NCI-H1694 treated with DMSO at 0.1 percent for 48 hours (cell line): ENCODE results near the gene SLC9A9.

Experiments used
- DNase-seq: peaks from one replicate; lab custom pipeline; 2025; lab: John Stamatoyannopoulos, UW

The SLC9A9 gene

DNA sequence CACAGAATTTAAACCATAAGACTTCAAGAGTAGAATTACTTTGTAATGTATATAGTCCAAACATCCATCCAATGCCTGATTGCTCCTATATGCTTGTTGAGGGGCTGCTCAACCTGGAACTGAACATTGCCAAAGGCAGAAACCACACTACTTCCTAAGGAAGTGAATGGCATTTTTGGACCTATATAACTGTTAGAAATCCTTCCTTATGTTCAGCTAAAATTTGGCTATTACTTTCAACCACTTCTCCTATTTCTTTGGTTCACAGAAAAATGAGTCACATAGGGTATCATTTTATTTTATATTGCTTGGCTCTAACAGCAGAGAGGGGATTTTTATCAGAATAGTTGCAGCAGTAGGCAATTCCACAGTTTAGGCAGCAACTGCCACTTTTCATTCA is 342.1 kb downstream of the SLC9A9 start:
- DNase-seq = no peak

DNA sequence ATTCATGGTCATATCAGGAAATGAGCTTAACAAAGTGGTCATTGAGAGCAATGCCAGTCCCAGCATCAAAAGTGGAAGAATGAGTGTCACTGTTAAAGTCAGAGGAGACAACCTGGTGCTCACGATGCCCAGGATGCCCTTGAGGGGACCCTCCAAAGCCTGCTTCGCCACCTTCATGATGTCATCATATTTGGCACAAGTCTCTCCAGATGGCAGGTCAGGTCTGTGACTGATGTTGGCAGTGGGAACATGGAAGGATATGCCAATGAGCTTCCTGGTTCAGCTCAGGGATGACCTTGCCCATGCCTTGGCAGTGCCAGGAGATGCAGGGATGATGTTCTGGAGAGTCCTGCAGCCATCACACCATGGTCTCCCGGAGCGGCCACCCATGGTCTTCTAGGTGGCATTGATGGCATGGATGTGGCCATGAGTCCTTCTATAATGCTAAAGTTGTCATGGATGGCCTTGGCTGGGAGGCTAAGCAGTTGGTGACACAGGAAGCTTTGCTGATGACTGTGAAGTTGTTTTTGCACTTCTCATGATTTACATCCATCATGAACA is 344.9 kb downstream of the SLC9A9 start:
- DNase-seq = no peak

DNA sequence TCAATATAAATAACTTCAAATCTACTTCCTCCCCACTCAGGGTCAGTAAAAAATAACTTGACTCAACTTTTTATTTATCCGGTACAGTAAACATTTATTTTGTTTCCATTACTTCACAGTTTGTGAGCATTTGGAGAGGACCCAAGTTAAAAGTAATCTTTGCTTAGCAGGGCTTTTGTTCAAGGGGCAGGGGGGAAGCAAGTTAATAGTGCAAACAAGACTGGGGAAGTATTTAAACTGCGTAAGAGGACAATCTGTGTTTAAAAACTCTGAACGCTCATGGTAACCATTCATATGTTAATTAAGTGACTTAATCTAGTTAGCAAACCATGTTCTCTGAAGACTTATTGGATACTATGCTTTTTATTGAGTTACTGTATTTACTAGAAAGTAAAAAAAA is 346.2 kb downstream of the SLC9A9 start:
- no peak for DNase-seq

DNA sequence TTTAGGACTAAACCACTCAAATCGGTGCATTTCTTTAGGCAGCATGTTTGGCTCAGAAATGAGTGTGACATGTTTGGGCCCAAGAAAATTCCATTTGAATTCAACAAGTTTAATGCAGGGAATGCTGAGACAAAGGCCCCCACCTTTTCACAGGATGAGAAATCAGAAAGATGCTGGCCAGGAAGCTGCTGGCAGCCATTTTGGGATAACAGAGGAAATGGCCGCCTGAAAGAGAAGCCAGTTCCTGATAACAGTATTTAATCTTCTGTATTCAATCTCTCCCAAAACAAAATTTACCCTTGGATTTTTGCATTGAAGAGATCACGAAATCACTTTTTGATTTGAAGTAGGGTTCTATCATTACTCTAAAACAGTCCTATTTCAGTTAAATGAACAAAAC is 350.9 kb downstream of the SLC9A9 start:
- DNase-seq = no peak

DNA sequence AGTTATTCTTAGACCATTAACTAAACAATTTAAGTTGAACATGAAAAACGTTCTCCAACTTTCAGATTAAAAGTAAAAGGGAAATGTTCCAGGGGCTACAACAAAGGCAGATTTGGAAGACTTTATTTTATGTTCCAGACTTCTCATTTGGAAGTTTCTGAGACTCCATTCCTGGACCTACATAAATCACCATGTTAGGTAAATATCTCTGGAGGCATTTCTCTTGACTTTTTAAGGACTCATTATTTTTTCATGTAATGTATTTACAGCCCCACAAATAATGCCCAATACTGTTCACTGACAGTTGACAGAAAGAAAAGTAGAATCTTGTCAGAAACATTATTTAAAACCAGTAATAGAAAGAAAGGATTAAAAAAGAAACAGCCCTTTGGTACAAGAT is 352.1 kb downstream of the SLC9A9 start:
- DNase-seq = no peak

DNA sequence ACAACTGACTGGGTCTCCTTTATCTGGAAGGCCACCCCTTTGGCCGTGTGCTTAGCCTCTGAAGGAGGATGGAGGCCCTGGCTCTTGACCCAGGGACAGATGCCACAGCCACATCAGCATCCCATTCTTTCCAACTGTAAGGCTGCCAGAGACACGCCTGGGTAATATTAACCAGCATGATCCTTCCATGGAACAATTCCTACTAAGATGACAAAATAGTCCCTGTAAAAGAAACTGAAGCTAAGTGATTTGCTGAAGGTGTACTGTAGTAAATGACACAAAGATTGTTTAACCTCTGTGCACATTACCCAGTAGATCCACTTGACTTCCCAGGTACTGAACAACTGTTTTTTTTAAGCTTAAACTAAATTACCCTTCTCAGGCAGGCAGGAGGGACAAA is 352.7 kb downstream of the SLC9A9 start:
- DNase-seq = no peak

DNA sequence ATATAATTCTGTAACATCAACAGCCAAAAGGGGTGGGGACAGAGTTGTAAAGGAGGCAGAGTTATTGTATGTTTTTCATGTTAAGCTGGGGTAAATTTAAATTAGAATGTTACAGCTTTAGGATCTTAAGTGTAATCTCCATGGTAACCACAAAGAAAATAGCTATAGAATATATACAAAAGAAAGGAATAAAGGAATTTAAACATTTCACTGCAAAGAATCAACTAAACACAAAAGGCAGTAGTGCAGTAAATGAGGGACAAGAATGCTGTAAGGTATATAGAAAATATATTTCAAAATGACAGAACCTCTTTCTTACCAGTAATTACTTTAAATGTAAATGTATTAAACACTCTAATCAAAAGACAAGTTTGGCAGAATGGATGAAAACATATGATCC is 361.7 kb downstream of the SLC9A9 start:
- no peak for DNase-seq

DNA sequence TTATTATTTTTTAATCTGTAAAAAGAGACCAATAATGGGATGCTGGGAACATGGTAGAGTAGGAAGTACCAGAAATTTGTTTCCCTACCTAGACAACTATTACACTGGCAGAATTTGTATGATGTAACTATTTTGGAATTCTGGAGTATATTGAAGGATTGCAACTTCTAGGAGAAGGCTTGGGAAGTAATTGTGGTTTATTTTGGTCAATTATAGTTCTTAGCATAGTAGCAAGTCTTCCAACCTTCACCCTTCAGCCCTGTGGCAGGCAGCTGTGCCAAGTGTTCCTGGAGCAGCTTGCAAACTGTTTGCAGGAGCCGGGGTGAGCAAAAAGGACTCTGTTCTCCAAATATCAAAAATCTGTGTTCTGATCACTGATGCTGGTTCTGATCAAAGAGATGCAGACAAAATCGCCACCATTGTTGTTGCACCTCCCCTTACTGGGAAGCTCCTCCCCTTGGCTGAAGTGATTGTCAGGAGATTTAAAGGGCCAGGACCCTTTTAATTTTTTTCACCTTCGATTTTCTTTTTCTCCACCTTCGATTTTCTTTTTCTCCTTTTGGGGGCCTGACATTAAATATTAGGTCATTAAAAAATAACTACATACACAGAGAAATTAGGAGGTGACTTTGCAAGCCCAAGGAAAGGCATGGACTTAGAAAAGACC is 363.3 kb downstream of the SLC9A9 start:
- DNase-seq = no peak

DNA sequence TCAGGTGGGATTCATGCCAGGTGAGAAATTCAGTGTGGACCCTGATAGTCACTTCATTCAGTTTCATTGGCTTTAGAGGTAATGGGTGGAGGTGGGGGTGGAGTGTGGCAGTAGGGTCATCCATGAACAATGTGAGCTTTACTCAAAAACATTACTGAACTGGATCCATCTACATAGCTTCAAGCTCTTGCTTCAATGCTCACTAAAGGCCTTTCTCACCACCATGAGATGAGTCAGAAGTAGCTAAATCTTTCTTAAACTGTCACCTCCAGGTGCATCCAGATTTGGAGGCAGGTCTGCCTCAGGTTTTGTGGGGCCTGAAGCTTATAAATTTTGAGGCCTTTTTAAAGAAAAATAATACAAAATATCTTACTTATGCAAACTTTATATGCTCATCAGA is 365.1 kb downstream of the SLC9A9 start:
- no peak for DNase-seq

DNA sequence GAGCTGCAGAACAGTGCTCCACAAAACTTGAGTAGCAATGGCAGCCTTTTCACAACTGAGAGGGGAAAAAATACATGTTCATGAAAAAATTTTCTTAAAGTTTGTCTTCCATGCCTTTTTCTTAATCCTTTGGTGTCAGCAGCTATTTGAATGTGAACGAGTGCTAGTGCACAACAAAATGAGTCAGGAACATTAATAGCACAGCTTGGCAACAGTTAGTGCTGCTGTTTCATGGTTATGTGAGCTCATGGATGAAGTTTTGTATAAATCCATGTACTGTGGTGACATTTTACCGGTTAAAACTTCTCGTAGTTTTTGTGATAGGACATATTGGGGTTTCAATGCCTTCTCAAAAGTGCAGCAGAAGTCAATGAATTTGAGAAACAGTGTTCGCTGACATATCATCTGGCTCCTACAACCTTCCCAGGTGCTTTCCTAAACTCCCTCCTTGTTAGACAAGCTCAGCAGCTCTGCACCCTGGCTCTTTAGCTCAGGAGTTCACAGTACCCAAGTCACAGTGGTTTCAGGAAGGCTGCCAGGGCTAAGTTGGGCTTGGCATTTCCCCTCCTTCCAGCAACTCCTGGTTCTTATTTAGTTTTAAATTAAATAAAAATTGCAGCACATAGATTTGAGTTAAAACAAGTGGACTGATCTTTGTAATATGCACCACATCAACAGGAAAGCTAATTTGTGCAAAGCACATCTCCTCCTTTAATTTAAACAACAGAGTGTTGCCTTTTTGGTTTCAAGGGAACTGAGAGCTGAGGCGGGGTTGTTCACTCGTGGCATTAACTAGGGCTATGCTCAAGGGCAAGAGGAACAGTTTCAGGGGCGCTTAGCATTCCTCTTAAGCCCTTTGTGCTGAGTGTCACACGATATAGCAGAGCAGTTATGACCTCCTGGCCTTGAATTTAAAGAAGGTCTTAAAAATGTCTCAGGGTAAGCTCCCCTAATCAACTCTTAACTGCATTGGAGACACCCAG is 365.9 kb downstream of the SLC9A9 start:
- no peak for DNase-seq

DNA sequence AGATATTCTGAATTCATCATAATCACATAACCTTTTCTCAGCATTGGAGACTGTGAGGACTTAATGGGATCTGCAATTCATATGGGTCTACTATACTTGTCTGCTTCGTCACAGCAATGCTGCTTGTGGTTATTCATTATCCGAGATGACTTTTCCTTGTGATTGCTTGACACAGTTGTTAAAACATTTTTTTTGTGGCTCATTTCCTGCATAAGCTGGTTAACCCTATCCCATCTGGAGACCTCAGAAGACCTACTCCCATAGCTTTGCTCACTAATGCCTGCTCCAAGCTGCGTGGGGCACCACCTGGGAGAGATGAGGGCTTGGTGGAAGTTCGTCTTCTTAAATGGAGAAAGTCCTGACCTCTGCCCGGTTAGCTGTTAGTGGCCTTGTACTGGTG is 367.9 kb downstream of the SLC9A9 start:
- no peak for DNase-seq

DNA sequence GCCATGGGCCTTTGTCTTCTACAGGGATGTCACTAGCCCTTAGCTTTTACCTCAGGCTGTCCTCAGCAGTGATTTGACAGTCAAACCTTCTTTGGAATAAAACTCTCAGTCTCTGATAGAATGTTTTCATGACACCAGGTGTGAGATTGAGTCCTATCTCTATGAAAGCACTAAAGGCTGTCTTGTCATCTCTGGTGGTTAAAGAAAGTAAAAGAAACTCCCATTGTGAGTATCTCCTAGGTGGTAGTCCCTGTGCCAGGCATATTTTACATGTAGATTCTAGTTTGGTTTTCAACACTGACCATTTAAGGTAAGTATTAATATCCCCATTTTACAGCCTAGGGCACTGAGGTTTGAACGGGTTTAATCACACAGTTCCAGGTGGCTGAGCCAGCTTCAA is 368.5 kb downstream of the SLC9A9 start:
- DNase-seq = no peak

DNA sequence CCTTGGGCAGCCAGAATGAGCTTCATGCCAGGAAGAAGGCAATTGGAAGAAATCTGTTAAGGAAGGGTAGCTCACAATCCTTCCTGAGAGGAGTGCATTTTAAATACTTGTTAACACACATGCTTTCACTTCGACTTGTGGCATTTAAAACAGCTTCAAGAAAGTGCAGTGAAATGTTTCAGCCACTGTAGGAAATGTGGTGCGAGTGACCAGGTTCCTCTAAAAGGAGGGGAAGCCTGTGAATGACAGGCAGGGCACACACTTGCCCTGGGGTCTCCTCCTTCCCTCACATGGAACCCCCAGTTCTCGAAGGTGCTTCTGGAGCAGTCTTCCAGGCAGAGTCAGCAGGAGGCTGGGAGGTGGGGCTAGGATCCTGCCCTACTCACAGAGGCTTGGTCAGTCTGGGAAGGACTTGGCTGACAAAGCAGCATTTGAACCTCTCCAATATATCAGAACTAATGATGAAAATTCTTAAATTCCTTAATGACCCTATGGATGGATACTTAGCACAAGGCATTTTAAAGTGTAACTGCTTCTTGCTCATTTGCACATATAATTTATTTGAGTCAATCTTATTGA is 370.1 kb downstream of the SLC9A9 start:
- DNase-seq = no peak

DNA sequence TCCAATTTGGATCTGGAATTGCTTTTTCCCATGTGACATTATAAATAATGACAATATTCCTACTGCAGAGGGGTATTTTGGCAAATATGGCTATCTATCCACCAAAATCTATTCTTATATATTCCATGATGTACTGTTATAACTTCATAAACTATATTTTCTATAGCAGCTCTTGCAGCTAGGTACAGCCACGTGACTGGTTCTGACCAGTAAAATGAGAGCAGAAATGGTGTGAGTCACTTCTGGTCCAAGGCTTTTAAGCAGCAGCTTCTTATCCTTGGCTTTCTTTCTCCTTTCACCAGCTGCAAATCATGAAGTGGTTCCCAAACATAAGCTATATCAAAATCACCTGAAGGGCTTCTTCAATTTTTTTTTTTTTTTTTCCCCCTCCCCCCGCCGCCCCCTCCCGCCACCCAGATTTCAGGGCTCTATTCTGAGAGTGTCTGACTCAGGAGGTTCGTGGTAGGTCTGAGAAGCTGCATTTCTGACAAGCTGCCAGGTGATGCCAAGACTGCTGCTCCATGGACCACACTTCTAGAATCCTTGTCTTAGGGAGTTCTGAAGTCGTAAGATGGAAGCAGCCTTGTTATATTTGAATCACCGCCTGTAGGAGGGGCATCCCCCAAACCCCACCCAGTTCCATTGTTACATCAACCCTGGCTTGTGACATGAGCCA is 371.2 kb downstream of the SLC9A9 start:
- no peak for DNase-seq

DNA sequence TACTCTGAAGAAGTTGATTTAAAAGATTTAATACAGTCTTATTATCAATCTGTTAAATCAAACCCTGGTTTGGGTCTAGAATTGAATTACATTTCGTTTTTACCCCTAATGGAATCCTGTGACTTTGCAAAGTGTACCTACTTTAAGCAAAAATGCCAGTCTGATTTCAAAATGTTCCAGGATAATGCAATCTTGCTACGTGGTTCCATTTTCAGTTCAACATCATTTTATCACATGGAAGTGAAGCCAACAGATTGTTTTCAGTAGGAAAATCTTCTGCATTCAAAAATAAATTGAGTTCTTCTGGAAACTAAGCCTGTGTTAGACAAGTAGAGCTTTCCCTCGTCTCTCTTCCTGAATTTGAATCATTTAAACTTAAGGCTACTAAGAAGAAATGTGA is 372.3 kb downstream of the SLC9A9 start:
- no peak for DNase-seq

DNA sequence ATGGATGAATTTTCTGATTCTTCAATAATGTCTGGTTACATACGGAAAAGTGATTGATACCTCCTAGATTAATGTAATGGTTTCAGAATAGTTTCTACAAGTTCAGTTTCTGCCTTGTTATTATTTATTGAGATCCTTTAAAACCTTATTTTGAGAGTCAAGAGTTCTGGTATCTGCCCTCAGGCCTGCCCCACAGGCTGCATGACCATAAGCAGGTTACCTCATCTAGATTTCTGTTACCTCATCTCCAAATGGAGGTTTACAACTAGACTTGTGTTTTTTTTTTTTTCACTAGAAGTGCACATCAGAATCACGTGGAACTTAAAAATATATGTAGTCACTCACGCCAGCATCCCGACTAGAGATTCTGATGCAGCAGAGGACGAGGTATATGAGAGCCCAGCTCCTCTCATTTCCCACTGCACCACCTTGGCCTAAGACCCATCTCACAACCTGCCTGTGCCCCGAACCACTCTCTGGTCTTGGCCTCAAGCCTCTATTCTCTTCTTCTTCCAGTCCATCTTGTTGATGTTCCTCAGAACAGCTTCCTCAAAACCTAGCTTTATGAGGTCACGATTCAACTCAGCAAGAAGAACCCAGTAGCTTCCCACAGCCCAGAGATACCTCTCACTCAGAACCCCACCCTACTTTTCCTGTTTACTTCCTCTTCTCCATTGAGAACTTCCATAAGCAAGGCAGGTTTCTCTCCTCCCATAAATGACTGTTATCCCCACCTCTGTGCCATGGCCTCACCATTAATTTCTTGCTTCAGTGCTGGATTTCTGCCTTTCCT is 375.3 kb downstream of the SLC9A9 start:
- no peak for DNase-seq

DNA sequence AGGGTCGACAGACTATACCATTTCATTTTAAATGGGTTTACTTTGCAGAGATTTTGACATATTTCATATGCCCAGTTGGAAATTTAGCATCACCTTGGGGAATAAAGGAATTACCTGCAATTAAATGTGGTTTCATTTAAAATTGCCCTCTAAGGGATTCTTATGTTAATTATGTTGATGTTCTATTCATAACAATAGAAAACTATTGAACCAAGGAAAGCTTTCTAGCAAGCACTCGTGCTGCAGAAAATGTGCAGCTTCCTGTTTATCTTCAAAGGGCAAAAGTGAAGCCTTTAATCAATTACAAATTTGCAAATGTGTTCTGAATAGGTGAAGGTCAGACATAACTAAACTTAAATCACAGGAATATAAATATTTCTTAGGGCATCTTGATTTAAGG is 376.6 kb downstream of the SLC9A9 start:
- DNase-seq = no peak

DNA sequence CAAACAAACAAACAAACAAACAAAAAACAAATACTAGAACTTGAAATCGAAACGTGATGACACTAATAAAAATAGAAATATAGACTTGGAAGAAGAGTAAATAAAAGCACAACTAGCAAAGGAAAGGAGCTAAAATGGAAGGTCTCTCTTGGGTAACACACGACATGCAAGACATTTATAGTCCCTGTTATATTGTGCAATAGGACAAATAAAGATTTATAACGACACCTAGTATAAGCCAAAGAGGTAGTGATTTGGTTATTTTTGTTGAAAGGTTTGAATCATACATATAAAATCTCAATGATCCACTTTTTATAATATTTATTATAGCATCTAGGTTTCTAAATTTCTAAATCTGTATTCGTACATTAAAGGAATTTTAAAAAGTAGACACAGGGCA is 379.1 kb downstream of the SLC9A9 start:
- DNase-seq = no peak

DNA sequence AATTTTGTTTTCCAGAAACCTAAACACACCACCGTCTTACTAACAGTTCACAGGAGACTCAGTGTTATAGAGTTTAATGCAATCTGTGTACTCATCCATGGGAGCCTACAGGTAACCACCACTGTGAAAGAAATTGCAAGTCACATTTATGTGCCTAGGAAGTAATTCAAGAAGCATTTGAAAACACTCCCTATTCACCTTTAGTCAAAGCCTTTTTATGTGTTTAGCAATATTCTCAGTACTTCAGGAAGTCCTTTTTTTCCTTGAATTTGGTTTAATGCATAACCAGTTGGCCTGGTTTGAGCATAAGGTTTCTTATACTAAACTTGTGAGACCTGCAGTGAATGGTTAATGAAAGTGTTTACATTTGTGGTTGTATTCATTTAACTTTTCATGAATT is 382.6 kb downstream of the SLC9A9 start:
- DNase-seq = no peak

DNA sequence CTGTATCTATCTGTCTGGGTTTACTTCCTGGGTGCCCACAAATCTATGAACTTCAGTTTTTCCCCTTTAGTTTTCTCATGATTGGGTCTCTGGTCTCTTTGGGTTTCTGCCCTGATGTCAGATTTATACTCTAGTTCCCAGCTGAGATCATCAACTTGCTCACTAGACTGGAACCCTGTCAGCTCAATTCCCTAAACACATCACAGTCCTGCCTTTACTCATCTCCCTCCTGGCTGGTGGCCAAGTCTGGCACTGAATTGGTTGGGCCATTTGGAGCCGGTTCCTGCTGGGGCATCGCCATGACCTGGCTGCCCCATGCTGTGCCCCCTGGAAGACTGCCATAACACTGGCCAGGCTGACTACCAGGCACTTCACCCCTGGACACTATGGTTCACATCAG is 383.4 kb downstream of the SLC9A9 start:
- DNase-seq = no peak

DNA sequence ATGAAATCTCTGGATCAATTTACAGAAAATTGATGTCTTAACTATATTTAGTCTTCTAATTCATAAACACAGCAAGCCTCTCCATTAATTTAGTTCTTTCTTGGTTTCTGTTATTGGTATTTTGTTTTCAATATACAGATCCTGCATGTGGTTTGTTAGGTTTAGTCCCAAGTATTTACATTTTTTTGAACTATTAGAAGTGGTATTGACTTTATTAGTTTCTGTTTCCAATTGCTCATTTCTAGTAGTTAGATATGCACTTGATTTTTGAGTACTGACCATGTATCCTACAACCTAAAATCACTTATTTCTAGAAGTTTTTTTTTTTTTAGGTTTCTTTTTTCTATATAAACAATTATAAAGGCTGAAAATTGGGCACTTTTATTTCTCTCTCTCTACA is 392.8 kb downstream of the SLC9A9 start:
- no peak for DNase-seq
